Measurements from ENCODE around the gene ARF3.

ARF3 gene

DNA sequence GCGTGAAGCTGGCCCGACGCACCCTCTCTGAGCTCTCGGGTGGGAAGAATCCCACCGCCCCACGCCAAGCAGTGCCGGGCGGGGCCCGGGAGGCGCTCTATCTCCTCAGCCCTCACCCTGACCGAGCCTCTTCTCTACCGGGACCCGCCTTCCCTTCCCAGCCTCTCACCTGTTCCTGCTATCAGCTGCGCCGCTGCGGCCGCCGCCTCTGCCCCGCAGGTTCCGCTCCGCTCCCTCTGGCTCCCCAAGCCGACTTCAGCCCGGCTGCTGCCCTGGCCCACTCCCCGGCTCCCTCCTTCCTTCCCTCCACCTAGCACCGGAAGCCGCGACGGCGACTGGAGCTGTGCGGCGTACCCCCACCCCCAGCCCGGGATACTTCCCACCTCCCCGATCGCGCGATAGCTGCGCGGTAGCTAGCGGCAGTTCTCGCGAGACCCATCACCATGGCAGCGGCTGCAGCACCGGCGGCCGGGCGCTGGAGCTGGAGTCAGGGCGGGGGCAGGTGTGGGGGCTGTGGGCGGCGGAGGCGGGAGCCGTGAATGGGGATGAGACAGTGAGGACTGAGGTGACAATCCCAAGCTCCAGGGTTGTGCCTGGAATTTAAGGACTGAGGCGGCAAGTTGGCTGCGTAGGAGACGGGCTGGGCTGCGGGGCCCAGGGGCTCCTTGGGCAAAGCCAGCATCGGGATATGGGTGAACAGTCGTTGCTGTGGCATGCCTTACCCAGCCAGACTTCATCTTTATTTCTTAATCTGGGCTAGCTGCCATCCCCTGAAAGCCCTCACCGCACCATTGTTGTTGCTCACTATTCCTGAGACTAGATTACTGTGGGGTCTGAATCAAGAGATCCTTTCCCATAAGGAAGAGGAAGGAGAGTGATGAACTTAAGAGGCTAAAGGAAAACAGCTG lies at the start of gene ARF3:
Gene ARF3, minus strand, starts transcription at position 347 of the 908 bp plus-strand sequence. CDS start 16,392 bp downstream, outside the sequence.
- DNase-seq (ENCODE audit: low read depth in 2 of 2): peak; percentile 79 to 83

DNA sequence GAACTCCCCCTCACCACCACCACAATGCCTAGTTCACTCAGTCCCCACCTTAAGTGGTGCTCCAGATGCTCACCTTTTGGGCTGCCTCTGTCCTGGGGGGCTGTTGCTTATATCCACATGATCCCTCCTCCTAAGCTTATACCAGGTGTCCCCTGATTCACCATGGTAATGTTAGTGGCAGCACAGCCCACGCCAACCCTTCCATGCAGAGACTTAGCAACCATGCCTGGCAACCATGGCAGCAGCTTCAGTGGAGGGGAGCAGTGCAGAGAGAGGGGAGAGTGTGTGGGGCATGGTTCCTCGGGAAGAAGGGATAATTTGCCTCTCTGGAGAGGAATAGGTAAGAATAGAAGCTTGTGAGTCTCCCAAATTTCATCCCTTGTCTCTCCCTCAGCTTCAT lies 43.1 kb upstream of the ARF3 start:
- no peak for DNase-seq (ENCODE audit: low read depth in 2 of 2)

DNA sequence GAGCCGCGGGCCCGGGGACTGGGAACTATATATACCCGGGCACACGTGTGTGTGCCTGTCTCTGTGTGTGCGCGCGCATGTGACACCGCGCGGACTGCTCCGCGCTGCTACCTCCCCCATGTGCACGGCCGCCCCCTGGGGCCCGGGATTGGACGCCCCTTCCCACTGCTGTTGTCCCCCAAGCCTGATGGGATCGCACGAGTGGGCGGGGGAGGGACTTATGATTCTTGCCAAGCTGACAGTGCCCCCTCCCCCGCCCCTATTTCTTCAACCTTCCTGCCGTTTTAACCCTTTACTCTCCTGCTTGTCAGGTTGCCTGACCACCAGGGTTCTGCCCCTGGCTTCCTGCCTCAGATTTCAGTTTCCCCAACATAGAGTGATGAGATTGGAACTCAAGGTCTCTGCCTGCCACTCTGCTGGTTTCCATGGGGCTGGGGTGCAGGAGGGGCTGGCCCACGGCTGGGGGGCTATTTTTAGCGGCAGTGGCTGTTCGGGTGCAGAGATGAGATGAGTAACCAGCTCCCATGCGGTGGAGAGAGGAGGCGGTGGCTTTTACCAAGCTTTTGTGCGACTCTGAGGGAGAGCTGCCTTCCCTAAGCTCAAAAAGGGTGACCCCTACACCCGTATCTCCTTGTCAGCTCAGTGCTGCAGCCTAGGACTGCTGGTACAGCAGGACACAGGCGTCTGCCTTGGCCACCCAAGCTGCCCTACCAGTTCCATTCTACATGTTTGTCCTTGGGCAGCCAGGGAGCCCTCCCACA lies 42.3 kb upstream of the ARF3 start, which contains the start of gene DDN:
Gene DDN, minus strand, starts transcription at position 5 of the 761 bp plus-strand sequence. CDS start 88 bp downstream, outside the sequence.
- DNase-seq (ENCODE audit: low read depth in 2 of 2): no peak

DNA sequence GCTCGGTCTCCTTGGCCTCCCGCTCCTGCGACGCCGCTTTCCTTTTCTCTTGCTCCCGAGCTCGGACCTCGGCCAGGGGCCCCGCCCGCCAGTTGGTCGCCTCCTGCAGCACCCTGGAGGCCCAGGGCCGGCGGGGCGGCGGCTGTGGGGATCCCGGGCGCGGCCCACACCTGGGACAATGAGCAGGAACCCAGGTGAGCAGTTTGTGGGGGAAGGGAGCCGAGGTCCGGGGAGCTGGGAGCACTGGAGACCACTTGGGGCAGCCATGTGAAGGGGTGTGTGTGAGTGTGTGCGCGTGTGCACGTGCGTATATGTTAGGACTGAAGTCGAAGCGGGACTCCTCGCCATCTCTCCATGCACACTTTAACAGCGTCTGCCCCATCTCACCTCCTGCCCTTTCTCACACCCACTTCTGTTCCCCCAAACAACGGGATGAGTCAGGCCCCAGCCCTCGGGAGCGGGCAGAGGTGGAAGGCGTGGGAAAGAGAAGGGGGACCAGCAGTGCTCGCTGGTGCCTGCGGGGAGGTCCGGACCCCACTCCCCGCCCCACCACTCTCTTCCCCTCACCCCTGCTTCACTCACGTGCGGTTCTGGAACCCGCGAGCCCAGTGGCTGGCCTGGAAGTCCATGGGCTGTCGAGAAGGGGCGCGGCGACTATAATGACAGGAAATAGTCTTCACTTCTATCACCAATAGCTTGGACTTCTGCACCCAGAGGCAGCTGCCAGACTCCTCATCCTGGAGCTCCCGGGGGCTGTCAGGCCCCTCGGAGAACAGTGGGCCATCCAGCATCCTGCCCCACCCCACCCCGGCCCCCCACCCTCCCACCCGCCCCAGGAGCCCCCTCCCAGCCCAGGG lies 41.4 kb upstream of the ARF3 start:
- no peak for DNase-seq (ENCODE audit: low read depth in 2 of 2)

DNA sequence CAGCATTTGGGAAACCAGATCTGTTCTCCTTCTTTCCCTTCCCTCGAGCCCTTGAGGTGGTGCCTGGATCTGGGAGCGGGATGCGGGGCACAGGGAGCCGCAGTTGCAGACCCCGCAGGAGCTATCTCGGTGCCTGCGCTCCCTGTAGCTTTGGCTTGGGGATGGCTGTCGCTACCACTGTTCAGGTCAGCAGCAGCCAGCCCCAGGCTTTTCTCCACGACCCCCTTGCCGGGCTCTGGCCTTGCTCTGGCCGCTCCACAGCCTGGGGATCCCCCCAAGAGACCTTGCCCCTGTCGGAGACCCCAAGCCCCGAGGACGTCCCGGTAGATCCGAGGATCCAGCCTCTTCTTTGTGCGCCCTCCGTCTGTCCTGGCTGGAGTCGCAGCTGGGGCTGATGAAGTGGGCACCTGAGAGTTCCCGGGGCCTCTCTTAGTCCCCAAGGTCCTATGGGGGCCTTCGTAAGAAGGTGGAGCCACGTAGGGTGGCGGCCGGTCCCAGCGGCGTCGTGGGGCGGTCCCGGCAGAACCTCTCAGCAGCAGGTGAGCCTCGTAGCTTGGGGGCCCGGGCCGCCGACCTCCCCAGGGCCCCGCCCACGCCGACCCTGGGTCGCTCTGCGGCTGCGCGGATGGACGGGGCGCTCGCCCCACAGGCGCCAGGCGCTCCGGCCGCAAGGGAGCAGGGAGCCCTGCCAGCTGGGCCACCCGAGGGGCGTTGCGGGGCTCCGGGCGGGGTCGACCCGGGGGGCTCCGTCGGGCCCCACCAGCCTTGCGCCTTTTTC lies 40.6 kb upstream of the ARF3 start:
- DNase-seq (ENCODE audit: low read depth in 2 of 2): no peak

DNA sequence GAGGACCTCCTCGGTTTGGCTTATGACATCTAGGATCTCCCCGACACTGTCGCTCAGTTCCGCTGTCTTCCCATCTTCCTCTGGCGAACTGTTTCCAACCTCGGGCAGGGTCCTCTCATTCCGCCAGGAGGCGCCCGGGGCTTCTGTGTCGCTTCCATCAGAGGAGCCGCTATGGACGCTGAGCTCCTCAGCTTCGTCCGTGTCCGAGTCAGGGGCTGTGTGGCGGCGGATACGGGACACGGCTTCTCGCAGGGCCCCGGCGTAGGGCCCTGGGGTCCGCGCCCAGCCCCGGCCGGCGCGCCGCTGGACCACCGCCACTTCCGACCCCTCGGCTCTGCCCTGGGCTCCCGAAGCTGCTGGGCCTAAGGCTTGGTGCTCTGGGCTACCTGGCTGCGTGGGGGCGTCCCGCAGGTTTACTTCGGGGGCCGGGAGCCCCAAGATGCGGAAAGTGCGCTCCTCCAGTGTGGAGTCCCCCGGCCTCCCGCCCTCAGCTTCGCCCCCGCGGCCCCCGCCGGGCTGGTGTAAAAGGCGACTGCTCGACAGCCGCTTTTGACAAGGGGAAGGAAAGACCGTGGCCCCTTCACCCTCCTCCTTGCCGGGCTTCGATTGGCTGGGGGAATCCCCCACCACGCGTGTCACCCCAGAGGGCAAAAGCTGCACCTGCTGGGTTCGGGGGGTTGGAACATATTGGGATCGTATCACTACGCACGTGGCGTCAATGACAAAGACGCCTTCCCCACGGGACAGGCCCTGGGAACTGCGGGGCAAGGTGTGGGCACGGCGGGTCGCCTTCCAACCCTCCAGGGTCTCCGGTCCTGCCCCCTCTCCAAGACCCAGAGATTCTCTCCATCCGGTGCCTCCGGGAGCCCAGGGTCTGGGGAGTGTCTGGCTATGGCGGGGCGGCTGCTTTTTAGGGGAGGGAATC lies 39.8 kb upstream of the ARF3 start:
- peak in 1 of 2 donors; percentile 53 for DNase-seq (ENCODE audit: low read depth in 2 of 2)

DNA sequence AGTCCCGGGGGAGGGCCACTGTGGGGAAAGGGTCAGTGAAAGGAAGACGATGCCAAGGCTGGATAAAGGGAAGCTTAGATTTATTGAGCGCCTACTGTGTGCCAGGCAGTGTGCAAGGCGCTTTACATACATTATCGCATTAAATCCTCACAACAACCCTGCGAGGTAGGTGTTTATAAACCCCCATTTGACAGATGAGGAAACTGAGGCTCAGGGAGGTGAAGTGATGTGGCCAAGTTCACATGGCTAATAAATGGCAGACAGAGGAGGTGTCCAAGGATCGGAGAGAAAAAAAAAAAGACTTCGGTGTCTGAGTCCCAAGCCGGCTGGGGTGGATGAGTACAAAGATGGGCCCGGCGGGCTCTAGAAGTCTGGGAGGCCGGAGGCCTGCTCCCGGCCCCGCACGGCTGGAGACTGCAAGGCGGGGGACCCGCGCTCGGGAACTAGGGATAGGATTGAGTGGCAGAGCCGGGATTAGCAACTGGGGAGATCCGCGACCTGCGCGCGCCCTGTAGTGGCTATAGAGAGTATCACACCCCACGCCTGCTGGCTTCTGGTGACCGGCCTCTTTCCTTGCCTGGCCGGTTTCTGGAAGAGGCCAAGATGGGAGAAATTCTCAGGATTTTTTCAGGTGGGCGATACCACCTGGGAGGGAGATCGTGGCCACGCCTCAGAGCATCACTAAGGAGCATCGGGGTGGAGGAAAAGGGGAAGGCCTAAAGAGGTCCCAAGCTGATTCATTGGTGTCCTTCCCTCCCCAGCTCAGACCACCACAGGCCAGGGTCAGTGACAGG lies 38.0 kb upstream of the ARF3 start:
- no peak for DNase-seq (ENCODE audit: low read depth in 2 of 2)

DNA sequence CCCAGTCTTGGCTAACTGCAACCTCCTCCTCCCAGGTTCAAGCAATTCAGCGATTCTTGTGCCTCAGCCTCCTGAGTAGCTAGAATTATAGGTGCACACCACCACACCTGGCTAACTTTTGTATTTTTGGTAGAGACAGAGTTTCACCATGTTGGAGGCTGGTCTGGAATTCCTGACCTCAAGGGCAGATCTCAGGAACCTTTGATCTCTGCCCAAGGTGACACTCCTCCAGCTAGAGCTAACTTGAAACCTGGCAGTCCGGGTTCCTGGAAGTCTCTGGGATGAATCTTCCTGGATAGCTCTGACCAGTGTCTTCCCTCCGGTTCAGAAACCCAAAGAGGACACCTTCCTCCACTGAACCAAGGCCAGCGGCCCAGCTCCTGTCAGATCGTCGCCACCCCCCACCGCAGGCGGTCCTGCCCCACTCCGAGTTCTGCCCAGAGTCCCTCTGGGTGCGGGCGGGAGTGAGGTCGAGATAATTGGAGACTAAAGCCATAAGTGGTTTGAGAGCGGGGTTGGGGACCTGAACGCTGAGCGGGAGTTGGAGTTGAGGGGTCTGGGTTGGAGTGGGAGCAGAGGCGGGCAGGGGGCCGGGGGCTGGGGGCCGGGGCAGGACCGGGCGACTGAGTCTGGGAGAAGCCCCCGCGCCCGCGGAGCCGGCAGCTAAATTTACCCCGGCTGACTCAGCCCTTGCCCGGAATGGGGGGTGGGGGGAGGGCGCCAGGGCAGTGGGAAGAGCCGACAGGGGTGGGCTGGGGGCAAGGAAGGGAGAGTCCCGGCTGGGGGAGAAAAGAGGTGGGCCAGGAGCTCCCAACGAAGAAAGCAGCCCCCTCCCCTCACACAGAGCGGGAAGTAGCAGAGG lies 37.2 kb upstream of the ARF3 start:
- DNase-seq (ENCODE audit: low read depth in 2 of 2): no peak

DNA sequence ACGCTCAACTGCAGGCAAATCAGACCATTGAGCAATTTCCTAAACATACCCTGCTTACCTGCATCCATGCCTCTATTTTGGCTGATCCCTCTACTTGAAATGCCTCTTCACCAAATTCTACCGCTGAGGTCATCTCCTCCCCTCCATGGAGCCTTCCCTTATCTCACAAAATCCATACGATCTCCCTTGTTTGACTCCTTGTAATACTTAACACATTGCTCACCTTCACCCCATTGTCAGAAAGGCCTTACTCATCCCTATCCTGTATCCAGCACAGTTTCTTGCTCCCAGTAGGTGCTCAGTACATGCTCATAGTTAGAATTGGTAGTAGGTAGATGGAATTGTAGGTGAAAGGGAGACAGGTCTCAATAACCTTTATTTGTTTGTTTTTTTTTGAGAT lies 36.5 kb upstream of the ARF3 start:
- DNase-seq (ENCODE audit: low read depth in 2 of 2): no peak

DNA sequence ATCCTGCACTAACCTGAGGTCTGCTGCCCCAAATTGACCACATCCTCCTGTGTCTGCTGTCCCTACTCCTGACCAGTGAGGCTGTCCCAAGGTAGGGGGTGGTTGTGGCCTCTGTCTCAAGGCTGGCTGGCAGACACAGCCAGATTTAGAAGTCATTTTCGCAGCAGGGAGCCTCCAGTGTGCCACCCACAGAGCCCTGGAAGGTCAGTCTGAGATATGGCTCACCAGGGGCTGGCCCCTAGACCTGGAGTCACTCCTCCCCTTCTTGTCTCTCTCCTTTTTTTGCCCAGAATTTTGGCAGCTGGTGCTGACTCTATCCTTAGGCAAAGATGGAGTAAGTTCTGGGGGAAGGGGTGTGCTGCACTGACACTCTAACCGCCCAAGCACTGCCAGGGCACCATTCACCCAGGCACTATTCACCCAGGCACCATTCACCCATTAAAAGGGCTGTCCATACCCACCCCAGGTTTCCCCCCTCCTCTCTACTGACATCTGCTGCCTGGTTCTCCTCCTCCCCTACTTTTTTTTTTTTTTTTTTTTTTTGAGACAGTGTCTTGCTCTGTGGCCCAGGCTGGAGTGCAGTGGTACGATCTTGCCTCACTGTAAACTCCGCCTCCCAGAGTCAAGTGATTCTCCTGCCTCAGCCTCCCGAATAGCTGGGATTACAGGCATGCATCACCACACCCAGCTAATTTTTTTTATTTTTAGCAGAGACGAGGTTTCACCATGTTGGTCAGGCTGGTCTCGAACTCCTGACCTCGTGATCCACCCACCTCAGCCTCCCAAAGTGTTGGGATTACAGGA lies 34.2 kb upstream of the ARF3 start:
- no peak for DNase-seq (ENCODE audit: low read depth in 2 of 2)

DNA sequence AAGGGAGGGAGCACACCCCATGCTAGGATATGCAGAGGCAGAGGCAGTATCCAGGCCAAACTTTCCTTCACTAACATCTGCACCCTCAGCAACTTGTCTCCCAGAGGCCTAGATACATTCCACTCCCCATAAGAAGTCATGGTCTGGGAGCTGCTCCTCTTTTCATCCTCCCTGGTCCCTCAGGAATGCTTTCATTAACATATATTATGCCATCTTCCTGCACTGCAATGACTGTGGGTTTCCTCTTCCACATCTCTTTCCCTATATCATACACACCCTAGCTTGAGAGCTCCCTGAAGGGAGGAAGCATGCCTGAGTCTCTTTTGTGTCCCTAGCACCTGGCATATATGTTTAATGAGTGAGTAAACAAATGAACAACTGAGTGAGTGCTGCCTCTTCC lies 33.3 kb upstream of the ARF3 start:
- no peak for DNase-seq (ENCODE audit: low read depth in 2 of 2)

DNA sequence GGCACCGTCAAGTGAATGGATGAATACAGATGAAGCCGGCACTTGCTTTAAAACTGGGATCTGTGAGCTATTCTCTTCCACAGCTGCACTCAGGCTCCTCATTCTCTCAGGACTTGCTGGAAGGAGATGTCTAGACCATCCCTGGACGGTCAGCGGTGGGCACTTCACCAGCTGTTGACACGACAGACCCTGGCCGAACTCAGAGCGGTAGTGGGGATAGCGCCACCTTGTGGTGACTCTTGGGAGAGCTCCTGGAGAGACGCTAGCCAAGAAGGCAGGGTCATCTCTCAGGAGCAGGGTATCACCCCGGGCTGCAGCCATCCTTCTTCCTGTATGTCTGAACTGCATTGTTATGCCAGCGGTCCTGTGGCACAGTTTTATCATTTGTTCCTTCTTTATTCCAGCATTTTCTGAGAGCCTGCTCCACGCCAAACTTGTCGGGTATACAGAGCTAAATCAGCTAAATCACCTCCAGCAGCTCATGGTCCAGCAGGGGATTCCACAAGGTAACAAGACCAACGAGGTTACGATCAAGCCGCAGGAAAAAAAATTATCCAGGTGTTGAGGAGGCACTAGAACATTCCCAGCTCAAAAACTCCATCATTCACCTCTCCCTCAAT lies 30.9 kb upstream of the ARF3 start:
- peak in 1 of 2 donors; percentile 61 for DNase-seq (ENCODE audit: low read depth in 2 of 2)

DNA sequence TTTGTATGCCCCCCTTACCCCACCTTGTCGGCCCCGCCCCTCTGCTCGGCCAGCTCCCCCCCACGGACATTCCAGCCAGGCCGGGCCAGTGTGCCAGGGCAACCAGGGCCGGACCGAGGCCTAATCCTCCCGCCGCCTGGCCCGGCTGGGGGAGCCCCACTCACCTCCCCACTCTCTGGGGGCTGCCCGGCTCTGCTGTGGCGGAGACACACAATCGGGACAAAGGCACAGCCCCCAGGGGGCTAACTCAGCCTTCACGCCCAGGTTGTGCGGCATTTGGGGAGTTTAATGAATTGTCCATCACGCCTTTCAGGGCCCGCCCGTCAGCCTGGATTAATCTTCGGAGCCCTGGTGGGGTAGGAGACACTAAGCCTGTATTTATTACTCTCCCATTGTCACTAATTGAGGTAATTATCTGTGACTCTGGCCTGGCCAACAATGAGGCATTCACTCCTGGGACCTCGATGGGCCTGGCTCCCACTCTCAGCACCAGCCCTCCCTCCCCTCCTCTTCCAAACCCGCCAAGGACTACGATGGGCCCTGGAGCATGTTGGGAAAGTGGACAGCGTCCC lies 29.5 kb upstream of the ARF3 start:
- DNase-seq (ENCODE audit: low read depth in 2 of 2): no peak

DNA sequence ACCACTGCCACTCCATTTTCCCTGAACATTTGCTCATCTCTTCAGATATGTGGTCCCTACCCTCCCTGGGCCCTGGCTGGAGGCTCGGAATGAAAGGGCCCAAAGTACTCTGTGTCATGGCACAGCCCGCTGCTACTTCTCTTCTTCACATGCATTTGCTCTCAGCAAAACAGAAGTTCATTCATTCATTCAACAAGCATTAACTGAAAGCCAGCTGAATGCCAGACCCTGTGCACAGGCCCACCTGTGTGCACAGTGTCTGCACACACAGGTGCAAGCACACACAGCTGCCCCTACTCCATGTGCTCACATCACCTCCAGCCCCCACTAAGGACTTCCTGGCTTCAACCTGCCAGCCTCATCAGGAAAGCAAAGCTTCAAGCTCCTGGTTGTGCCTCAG lies 28.6 kb upstream of the ARF3 start:
- no peak for DNase-seq (ENCODE audit: low read depth in 2 of 2)

DNA sequence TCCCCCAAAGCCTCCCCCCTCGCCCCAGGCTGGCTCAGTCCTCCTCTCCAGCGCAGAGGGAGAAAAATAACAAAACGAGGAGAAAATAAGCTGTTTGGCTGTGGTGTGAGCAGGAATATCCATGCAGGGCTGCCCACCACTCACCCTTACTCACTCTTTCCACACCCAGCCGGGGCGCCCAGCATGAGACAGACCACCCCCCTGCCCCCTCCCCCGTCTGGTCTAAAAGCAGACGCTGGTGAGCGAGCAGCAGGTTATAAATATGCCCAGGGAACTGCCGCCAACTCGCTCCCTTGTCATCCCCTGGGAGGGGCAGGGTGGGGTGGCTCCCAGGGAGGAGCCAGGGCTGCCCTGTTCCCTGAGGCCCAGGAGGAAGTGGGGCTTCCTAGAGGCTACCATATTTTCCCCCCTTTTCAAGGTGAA lies 28.2 kb upstream of the ARF3 start:
- no peak for DNase-seq (ENCODE audit: low read depth in 2 of 2)

DNA sequence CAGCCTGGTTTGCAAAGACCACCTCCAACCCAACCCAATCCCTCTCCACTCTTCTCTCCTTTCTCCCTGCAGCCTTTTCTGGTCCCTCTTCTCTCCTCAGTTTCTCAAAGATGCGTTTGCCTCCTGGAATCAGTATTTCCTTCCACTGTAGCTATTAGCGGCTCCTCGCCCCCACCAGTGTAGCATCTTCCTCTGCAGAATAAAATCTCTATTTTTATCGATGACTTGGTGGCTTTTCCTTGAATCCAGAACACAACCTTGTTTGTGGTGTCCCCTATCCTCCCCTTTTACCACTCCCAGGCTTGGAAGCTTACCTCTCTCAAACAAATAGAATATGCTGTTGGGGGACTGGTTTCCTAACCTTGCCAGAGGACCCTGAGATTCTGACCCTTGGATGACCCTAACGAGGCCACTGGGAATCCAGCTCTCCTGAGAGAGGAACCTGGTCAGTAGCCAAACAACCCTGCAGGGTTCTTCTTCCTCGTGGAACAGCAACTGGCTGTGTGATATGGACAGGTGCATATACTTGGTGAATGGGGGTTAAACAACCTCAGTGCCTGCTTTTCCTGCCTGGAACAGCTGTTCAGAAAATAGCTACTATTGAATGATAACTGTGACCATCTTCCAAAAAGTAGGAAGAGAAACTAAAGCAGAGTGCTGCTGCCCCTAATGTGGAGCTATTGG lies 25.3 kb upstream of the ARF3 start:
- DNase-seq (ENCODE audit: low read depth in 2 of 2): no peak
